ENCODE data around the gene MNX1.

Gene MNX1

GRCh38 chr7:157023589-157023905 lies 13.1 kb upstream of the MNX1 start:
- TF ChIP-seq CTCF (conservative IDR thresholded peaks at IDR 0.05; ENCODE audit: low read length): no peak
- DNase-seq (ENCODE audit: low read depth): no peak
- H3K4me3 ChIP-seq (ENCODE audit: low read length): no peak overlapping the region

- H3K4me3 ChIP-seq (ENCODE audit: low read length): no peak overlapping the region
- no peak for DNase-seq (ENCODE audit: low read depth)
- no peak for TF ChIP-seq CTCF (conservative IDR thresholded peaks at IDR 0.05; ENCODE audit: low read length)
These were observed 12.5 kb upstream of the MNX1 start for GRCh38 chr7:157022681-157023588.

- no peak overlapping the region for H3K4me3 ChIP-seq (ENCODE audit: low read length)
- DNase-seq (ENCODE audit: low read depth): no peak
- no peak for TF ChIP-seq CTCF (conservative IDR thresholded peaks at IDR 0.05; ENCODE audit: low read length)
These were observed 11.6 kb upstream of the MNX1 start for GRCh38 chr7:157021871-157022680.

GRCh38 chr7:157021071-157021870 lies 10.8 kb upstream of the MNX1 start:
- TF ChIP-seq CTCF (conservative IDR thresholded peaks at IDR 0.05; ENCODE audit: low read length): no peak
- no peak overlapping the region for H3K4me3 ChIP-seq (ENCODE audit: low read length)
- no peak for DNase-seq (ENCODE audit: low read depth)

- no peak overlapping the region for H3K4me3 ChIP-seq (ENCODE audit: low read length)
- TF ChIP-seq CTCF (conservative IDR thresholded peaks at IDR 0.05; ENCODE audit: low read length): no peak
- no peak for DNase-seq (ENCODE audit: low read depth)
These were observed 10.1 kb upstream of the MNX1 start for GRCh38 chr7:157020514-157021070.

GRCh38 chr7:157019718-157020451 lies 9.4 kb upstream of the MNX1 start:
- no peak for DNase-seq (ENCODE audit: low read depth)
- no peak overlapping the region for H3K4me3 ChIP-seq (ENCODE audit: low read length)

More at GRCh38 chr7:157019718-157020451, 9.4 kb upstream of the MNX1 start:
- TF ChIP-seq CTCF (conservative IDR thresholded peaks at IDR 0.05; ENCODE audit: low read length): no peak
